ENCODE data around the gene OOSP3. TPM values are rescaled to one million over a fixed set of nuclear protein-coding genes. Genes with fewer than 3 reads are reported as not detected.

The OOSP3 gene
- total RNA-seq, 1 donor from 2014 or later = not detected

DNA sequence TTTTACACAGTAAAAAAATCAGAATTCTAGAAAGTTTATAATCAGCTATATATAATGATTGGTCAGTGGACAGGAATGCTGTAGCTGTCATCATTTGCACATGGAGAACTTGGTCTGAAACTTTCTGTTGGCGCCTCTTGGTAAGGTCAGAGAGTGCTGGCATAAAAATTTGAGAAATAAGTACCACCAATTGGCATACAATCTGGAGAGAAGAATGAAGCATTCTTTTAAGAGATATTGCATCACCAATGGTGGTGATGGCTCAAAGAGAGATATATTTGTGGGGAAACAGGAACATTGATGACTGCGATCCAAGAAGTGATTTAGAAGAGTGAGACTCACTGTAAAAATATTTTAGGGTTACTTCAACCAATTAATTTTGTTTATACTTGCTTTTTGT lies 39.9 kb downstream of the OOSP3 start:
- FAIRE-seq (no peak), DNase-seq (ENCODE audit: low read depth) (peak; percentile 12)
- Histone ChIP-seq H3K4me3 (ENCODE audit: low read depth, low read length) (no peak overlapping the region), H3K36me3 (ENCODE audit: control insufficient read depth, insufficient read depth, low read length) (no peaks in the 10 kb centered on the region), H3K27me3 (ENCODE audit: control insufficient read depth, insufficient read depth, low read length) (no peaks in the 10 kb centered on the region)
- TF ChIP-seq, protein P1, sequence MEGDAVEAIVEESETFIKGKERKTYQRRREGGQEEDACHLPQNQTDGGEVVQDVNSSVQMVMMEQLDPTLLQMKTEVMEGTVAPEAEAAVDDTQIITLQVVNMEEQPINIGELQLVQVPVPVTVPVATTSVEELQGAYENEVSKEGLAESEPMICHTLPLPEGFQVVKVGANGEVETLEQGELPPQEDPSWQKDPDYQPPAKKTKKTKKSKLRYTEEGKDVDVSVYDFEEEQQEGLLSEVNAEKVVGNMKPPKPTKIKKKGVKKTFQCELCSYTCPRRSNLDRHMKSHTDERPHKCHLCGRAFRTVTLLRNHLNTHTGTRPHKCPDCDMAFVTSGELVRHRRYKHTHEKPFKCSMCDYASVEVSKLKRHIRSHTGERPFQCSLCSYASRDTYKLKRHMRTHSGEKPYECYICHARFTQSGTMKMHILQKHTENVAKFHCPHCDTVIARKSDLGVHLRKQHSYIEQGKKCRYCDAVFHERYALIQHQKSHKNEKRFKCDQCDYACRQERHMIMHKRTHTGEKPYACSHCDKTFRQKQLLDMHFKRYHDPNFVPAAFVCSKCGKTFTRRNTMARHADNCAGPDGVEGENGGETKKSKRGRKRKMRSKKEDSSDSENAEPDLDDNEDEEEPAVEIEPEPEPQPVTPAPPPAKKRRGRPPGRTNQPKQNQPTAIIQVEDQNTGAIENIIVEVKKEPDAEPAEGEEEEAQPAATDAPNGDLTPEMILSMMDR (IDR thresholded peaks at IDR 0.05; ENCODE audit: insufficient read depth, low read length, severe bottlenecking) = no peak

DNA sequence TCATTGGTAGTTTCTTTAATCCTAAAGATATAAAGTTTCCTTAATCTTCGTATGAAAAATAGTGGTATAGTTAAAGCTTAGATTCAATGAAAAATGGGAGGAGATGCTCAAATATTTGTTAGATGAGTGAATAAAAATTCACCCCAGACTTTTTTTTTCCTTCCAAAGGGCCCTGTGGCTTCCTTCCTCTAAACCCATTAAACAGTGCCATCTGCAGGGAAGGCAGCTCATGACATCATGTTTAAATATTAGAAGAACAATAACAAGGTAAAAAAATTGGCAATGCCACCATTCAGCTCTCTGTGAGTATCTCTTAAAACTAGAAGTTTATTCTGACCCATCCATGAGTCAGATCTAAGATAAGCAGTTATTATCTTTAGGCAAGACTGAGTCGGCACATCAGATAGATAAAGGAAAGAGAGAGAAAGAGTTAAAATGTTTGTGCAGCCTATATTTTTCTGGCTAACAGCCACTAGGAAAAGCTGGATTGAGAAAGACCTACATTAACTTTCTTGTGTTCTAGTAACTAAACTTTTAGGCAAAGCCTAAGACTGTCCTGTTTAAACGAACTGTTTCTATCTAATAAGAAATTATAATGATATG lies 40.5 kb downstream of the OOSP3 start:
- DNase-seq (ENCODE audit: low read depth) (peak; percentile 67), FAIRE-seq (no peak)
- Histone ChIP-seq H3K36me3 (ENCODE audit: control insufficient read depth, insufficient read depth, low read length) (no peaks in the 10 kb centered on the region), H3K27me3 (ENCODE audit: control insufficient read depth, insufficient read depth, low read length) (no peaks in the 10 kb centered on the region), H3K4me3 (ENCODE audit: low read depth, low read length) (no peak overlapping the region)
- TF ChIP-seq, protein P1 (IDR thresholded peaks at IDR 0.05; ENCODE audit: insufficient read depth, low read length, severe bottlenecking) = peak; percentile 39

DNA sequence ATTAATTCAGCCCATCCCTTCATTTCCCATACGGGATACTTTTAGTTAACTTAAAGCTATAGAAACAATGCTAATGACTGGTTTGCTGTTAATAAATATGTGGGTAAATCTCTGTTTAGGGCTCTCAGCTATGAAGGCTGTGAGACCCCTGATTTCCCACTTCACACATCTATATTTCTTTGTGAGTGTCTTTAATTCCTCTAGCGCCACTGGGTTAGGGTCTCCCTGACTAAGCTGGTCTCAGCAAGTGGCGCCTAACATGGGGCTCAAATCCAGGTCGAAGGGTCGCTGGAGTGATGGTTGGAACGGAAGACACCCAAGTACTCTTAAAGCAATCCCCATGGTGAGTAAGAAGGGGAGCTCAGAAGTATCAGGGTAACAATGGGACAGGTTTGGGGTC lies 45.2 kb downstream of the OOSP3 start:
- Histone ChIP-seq H3K27me3 (ENCODE audit: control insufficient read depth, insufficient read depth, low read length) (no peaks in the 10 kb centered on the region), H3K4me3 (ENCODE audit: low read depth, low read length) (no peak overlapping the region), H3K36me3 (ENCODE audit: control insufficient read depth, insufficient read depth, low read length) (no peaks in the 10 kb centered on the region)
- DNase-seq (ENCODE audit: low read depth) (no peak), FAIRE-seq (no peak)
- TF ChIP-seq, protein P1 (IDR thresholded peaks at IDR 0.05; ENCODE audit: insufficient read depth, low read length, severe bottlenecking) = no peak

DNA sequence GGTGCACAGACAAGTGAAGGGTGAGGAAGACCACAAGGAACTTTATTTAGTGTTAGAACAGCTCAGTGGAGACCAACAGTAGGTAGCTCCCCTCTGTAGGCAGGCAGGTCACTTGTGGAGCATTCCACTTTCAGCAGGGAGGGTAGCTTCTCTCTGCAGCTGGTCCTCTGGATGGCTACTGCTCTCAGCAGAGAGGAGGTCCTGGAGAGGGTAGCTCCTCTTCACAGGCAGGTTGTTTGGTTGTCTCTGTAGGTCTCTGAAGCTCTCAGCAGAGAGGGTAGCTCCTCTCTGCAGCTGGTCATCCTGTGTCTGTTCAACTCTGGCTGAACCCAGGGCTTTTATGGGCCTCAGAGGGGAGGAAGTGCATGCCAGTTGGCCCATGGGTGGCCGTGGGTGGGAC lies 53.1 kb downstream of the OOSP3 start:
- DNase-seq (ENCODE audit: low read depth) (no peak), FAIRE-seq (no peak)
- TF ChIP-seq, protein P1 (IDR thresholded peaks at IDR 0.05; ENCODE audit: insufficient read depth, low read length, severe bottlenecking) = no peak
- no peaks in the 10 kb centered on the region for H3K36me3 ChIP-seq (ENCODE audit: control insufficient read depth, insufficient read depth, low read length)
- H3K27me3 ChIP-seq (ENCODE audit: control insufficient read depth, insufficient read depth, low read length) = no peaks in the 10 kb centered on the region
- no peak overlapping the region for H3K4me3 ChIP-seq (ENCODE audit: low read depth, low read length)

DNA sequence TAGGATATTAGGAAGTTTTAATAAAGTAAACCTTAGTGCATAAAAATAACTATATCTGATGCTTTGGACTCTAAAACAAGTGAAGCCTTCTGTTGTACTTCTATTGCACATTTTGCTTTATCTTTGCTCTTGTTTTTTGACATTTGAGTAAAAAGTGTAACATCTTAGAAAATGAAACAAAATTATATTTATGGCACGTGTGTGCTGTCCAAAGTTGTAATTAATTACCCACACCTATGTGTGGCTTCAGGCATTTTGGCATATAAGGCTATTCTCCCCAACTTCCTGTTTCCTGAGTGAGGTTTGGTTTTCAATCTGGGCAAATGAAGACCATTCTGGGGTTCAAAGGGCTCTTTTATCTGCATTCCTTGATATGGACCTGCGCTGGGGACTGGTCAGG lies 59.5 kb downstream of the OOSP3 start, which contains the start of gene OOSP1:
Gene OOSP1, plus strand, starts transcription at position 301 of the 400 bp plus-strand sequence. Its CDS starts 23 bp downstream, at position 324.
- no peaks in the 10 kb centered on the region for H3K27me3 ChIP-seq (ENCODE audit: control insufficient read depth, insufficient read depth, low read length)
- FAIRE-seq (no peak), DNase-seq (ENCODE audit: low read depth) (no peak)
- TF ChIP-seq, protein P1 (IDR thresholded peaks at IDR 0.05; ENCODE audit: insufficient read depth, low read length, severe bottlenecking) = no peak
- H3K36me3 ChIP-seq (ENCODE audit: control insufficient read depth, insufficient read depth, low read length) = no peaks in the 10 kb centered on the region
- H3K4me3 ChIP-seq (ENCODE audit: low read depth, low read length) = no peak within 1 kb of the TSS

DNA sequence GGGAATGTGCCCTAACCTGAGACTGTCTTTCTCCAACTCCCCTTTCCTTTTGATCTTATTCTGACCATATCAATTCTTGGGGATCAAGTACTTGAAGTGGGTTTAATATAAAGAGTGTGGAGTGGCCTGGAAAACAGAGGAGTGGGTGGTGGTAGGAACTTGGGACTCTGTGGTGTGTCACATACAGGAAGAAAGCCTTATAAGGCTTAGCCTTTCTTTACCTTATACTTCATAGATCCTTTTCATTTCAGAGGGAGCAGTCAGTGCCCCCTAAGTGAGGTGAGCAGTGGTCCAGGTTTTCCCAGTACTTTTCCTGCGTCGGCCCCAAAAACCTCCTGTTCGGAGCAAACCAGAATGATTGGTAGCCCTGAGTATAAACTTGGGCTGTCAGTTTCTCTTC lies 60.1 kb downstream of the OOSP3 start:
- DNase-seq (ENCODE audit: low read depth) (no peak), FAIRE-seq (no peak)
- Histone ChIP-seq H3K27me3 (ENCODE audit: control insufficient read depth, insufficient read depth, low read length) (no peaks in the 10 kb centered on the region), H3K4me3 (ENCODE audit: low read depth, low read length) (no peak overlapping the region), H3K36me3 (ENCODE audit: control insufficient read depth, insufficient read depth, low read length) (no peaks in the 10 kb centered on the region)
- TF ChIP-seq, protein P1 (IDR thresholded peaks at IDR 0.05; ENCODE audit: insufficient read depth, low read length, severe bottlenecking) = no peak

Measured in bronchial epithelial cell (primary cell).